GM19023 (cell line): ENCODE results near the gene SERBP1.
A peak's percentile ranks its signal among the peaks of the same experiment; 100 is the strongest.
"Not testable (repeated sequence)": the region's sequence is repeated elsewhere in the genome, so short reads cannot be mapped to it uniquely, and the experiment has no call there.

Source experiments
- ATAC-seq: cut with Tn5 transposase; IDR thresholded peaks from one replicate; pipeline ENCODE4 v1.9.1; 2021; ENCODE audit warnings: mild to moderate bottlenecking, moderate library complexity; ENCODE audit not compliant: unreplicated experiment

Gene SERBP1

GRCh38 chr1:67441183-67441582 lies 11.0 kb upstream of the SERBP1 start:
- peak; percentile 62 for ATAC-seq

- no peak for ATAC-seq
Observed at GRCh38 chr1:67440339-67440738, 10.1 kb upstream of the SERBP1 start.

GRCh38 chr1:67439277-67440029 lies 9.3 kb upstream of the SERBP1 start:
- ATAC-seq, result no peak

- no peak for ATAC-seq
Observed at GRCh38 chr1:67437961-67438360, 7.8 kb upstream of the SERBP1 start.

- no peak for ATAC-seq
Observed at GRCh38 chr1:67436511-67437055, 6.4 kb upstream of the SERBP1 start.

GRCh38 chr1:67434491-67434890 lies 4.3 kb upstream of the SERBP1 start:
- ATAC-seq, result no peak

- no peak for ATAC-seq
Observed at GRCh38 chr1:67433837-67434236, 3.6 kb upstream of the SERBP1 start.

GRCh38 chr1:67432745-67433144 lies 2.5 kb upstream of the SERBP1 start:
- ATAC-seq, result no peak

- ATAC-seq, result no peak
Observed at GRCh38 chr1:67431869-67432578, 1.8 kb upstream of the SERBP1 start.

- no peak for ATAC-seq
Observed at GRCh38 chr1:67431156-67431765, 1.1 kb upstream of the SERBP1 start.

- peak; percentile 9 for ATAC-seq
Observed at GRCh38 chr1:67429528-67430357, 459 bp downstream of the SERBP1 start.

- ATAC-seq, result no peak
Observed at GRCh38 chr1:67429011-67429527, 1.1 kb downstream of the SERBP1 start.

- no peak for ATAC-seq
Observed at GRCh38 chr1:67427947-67428346, 2.3 kb downstream of the SERBP1 start.

- ATAC-seq, result no peak
Observed at GRCh38 chr1:67427465-67427864, 2.7 kb downstream of the SERBP1 start.

GRCh38 chr1:67420835-67421492 lies 9.2 kb downstream of the SERBP1 start:
- no peak for ATAC-seq

- no peak for ATAC-seq
Observed at GRCh38 chr1:67418839-67419586, 11.2 kb downstream of the SERBP1 start.

- ATAC-seq, result not testable (repeated sequence)
Observed at GRCh38 chr1:67417733-67418132, 12.5 kb downstream of the SERBP1 start.

- ATAC-seq, result no peak
Observed at GRCh38 chr1:67415041-67415440, 15.2 kb downstream of the SERBP1 start.

- ATAC-seq, result no peak
Observed at GRCh38 chr1:67414574-67414973, 15.6 kb downstream of the SERBP1 start.
